AG04450 (cell line): ENCODE data around the gene DNAJC27. TPM values are rescaled to one million over a fixed set of nuclear protein-coding genes. Genes with fewer than 3 reads are reported as not detected.

Experiments used
- CTCF ChIA-PET: fragments of 300-600, 350-600 bp; formaldehyde crosslinking; extraction: SDS; loops from one replicate; lab custom pipeline; 2022; ENCODE audit warnings: antibody characterized with exemption, inconsistent platforms; lab: Charles Lee
- POLR2A ChIA-PET: fragments of 350-600 bp; formaldehyde crosslinking; extraction: SDS; loops from one replicate; lab custom pipeline; 2021; ENCODE audit warnings: antibody characterized with exemption, inconsistent platforms; lab: Yijun Ruan, JAX
- DNase-seq: peaks from one replicate; pipeline ENCODE4 v3.0.0-alpha.2; 2011; ENCODE audit warnings: low read depth, low spot score
- H3K27ac ChIP-seq: one replicate; pipeline ENCODE4 v1.5.1; 2012; ENCODE audit warnings: low read depth, low read length, control low read depth
- H3K27me3 ChIP-seq: one replicate; pipeline ENCODE4 v1.6.0; 2012; ENCODE audit warnings: low read length; ENCODE audit not compliant: control insufficient read depth, insufficient read depth
- H3K4me3 ChIP-seq: 2 replicates; pipeline ENCODE4 v1.5.1; 2011; ENCODE audit warnings: mild to moderate bottlenecking, low read depth, low read length, control low read depth
- H3K9me3 ChIP-seq: 2 replicates; pipeline ENCODE4 v1.5.1; 2012; ENCODE audit warnings: low read length; ENCODE audit not compliant: control insufficient read depth, insufficient read depth
- CTCF ChIP-seq: IDR thresholded peaks from 2 replicates; pipeline ENCODE4 v1.5.1; 2011; ENCODE audit warnings: low read depth, low read length, control low read depth, inconsistent platforms
- polyA plus RNA-seq: library from polyadenylated mRNA; depleted of rRNA; stranded (reverse); fragments of >200 nt; gene quantifications from 2 replicates; pipeline ENCODE4 v1.2.3, GENCODE V29; 2011

Gene DNAJC27
- polyA plus RNA-seq, 1 experiment, result 4.1 TPM

DNA sequence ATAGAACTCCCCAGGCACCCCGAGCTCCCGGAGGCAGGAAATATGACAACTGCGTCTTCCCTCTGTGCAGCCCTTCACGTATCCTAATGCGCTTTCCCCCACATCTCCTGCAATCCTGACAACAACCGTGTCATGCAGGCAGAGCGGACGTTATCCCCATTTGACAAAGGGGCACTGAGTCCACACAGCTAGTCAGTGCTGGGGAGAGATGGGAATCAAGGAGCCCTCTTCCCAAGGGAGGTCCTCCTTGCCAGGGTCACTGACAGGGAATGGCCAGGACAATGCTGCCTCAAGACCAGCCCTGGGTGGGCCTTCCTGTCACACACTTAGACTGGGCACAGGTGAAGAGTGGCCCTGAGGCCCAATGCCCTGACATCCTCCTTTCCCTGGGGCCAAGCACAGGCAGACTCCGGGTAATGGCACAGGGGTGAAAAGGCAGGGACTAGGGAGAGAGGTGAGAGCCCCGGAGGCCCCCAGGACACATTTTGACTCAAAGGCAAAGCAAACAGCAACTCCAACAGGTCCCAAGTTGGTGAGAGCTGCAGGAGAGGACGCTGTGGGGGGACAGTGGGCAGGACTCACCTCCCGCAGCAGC is 53.9 kb downstream of the DNAJC27 start:
- no peak overlapping the region for H3K4me3 ChIP-seq
- CTCF ChIA-PET, result interaction anchor here (0.5 kb wide), 1 partner anchor 497 kb away, joined by 5 read pairs; no protein-coding TSS in a partner anchor
- no peak overlapping the region for H3K27ac ChIP-seq

GRCh38 chr2:24917086-24917485 is 54.7 kb downstream of the DNAJC27 start:
- CTCF ChIA-PET, result interaction anchor here (0.5 kb wide), 1 partner anchor 496 kb away, joined by 5 read pairs; no protein-coding TSS in a partner anchor
- DNase-seq, result no peak
- no peak overlapping the region for H3K27ac ChIP-seq

More for the DNA sequence above, 53.9 kb downstream of the DNAJC27 start:
- no peaks in the 10 kb centered on the region for H3K9me3 ChIP-seq
- no peaks in the 10 kb centered on the region for H3K27me3 ChIP-seq
- TF ChIP-seq CTCF, result no peak
- POLR2A ChIA-PET, result no interaction called here
- no peak for DNase-seq

DNA sequence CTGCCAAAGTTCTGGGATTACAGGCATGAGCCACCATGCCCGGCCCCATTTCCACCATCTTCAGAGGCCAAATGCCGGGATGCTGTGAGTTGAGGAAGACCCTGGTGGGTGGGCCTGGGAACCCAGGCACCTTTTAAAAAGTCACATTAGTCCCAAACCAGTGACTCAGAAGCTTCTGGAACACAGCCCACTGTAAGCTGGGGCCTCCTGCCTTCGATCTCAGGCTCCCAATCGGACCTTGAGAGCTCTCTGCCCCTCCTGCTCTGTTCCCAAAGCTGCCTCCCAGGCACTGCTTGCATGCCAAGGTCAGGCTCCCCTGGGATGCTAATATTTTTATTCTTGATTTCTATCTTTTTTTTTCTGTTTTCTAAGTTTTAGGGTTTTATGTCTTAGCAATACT is 56.0 kb downstream of the DNAJC27 start:
- Histone ChIP-seq H3K27me3 (no peaks in the 10 kb centered on the region), H3K9me3 (no peaks in the 10 kb centered on the region), H3K4me3 (no peak overlapping the region), H3K27ac (no peak overlapping the region)
- ChIA-PET POLR2A (interaction anchor here (1.0 kb wide), 1 partner anchor 123 kb away, joined by 3 read pairs; the partner anchor contains the start of genes CENPO and PTRHD1), CTCF (no interaction called here)
- DNase-seq, result no peak
- TF ChIP-seq CTCF, result no peak

More at GRCh38 chr2:24917086-24917485, 54.7 kb downstream of the DNAJC27 start:
- no peak for TF ChIP-seq CTCF
- POLR2A ChIA-PET, result interaction anchor here (0.6 kb wide), 1 partner anchor 15 kb away, joined by 4 read pairs; no protein-coding TSS in a partner anchor
- no peaks in the 10 kb centered on the region for H3K9me3 ChIP-seq
- no peak overlapping the region for H3K4me3 ChIP-seq
- H3K27me3 ChIP-seq, result no peaks in the 10 kb centered on the region

DNA sequence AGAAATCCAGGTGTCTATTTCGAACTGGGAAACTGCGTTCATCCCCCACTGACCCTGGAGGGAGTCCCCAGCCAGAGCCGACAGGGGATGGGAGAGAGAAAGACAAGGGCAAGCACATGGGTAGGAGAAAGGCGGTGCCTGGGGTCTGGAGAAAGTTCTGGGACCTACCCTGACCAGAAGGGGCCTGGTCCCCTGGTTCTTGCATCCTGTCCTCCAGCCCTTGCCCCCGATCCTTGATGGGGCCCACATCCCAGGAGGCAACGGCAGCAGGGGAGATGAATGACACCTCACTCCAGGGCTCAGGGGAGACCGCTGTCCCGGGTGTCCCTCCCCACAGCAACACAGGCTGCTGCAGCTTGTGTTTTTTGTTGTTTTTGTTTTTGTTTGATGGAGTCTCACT is 56.6 kb downstream of the DNAJC27 start:
- POLR2A ChIA-PET, result no interaction called here
- TF ChIP-seq CTCF, result no peak
- Histone ChIP-seq H3K9me3 (0 out of 2 replicates have a peak, but pooled peaks cover under 1% of the 10 kb centered on the region), H3K4me3 (no peak overlapping the region), H3K27me3 (no peaks in the 10 kb centered on the region), H3K27ac (no peak overlapping the region)
- CTCF ChIA-PET, result no interaction called here
- DNase-seq, result no peak

DNA sequence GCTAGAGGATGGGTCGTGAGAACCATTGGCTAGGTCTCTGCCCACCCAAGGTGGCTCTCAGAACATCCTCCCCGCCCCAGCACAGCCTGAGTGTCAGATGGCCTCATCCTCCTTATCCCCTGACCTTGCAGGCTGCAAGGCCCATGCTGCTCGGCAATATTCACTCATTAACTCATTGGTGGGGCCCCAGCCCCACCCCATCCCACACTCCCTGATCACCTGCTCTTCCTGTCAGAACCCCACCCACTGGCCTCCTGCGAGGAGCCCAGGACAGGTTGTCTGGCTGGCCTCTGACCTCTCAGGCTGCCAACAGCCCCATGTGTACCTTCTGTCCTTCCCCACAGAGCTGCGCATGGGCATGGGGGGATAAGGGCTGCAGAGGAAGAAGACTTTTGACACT is 57.0 kb downstream of the DNAJC27 start:
- Histone ChIP-seq H3K27ac (no peak overlapping the region), H3K4me3 (no peak overlapping the region), H3K9me3 (0 out of 2 replicates have a peak, but pooled peaks cover 4% of the 10 kb centered on the region), H3K27me3 (no peaks in the 10 kb centered on the region)
- DNase-seq, result no peak
- ChIA-PET CTCF (no interaction called here), POLR2A (no interaction called here)
- TF ChIP-seq CTCF, result no peak
